K562 (cell line): ENCODE measurements around the gene GGTLC2.

Source experiments
- CTCF ChIP-seq, 3 experiments: IDR thresholded peaks in 2 of 3; conservative IDR thresholded peaks in 1 of 3; 2 replicates each; pipeline ENCODE4 v1.5.1; 2011 to 2012; ENCODE audit warnings: low read length in 3 of 3, mild to moderate bottlenecking in 3 of 3, control low read depth in 2 of 3, improper control_type of control experiment in 1 of 3, inconsistent platforms in 1 of 3, low read depth in 1 of 3, mixed read lengths in 1 of 3, moderate library complexity in 1 of 3; ENCODE audit not compliant: insufficient read depth in 2 of 3
- HCFC1 ChIP-seq: IDR thresholded peaks from 2 replicates; pipeline ENCODE4 v1.6.1; 2012; ENCODE audit warnings: low read depth, low read length, improper control_type of control experiment
- POLR2AphosphoS5 ChIP-seq: IDR thresholded peaks from 2 replicates; pipeline ENCODE4 v1.6.1; 2011; ENCODE audit warnings: mild to moderate bottlenecking, low read depth, low read length, moderate library complexity; ENCODE audit not compliant: control insufficient read depth, insufficient read depth

- no peak for TF ChIP-seq POLR2AphosphoS5
- no peak for TF ChIP-seq HCFC1
- no peak for TF ChIP-seq CTCF (IDR thresholded peaks at IDR 0.05 in 2 of 3, conservative IDR thresholded peaks at IDR 0.05 in 1 of 3; ENCODE audit: insufficient read depth in 2 of 3, low read depth in 1 of 3, low read length in 3 of 3)
These were observed 40.9 kb upstream of the GGTLC2 start for GRCh38 chr22:22603470-22603947.
